Measurements from ENCODE around the gene SIX1. TPM values are rescaled to one million over a fixed set of nuclear protein-coding genes. Genes with fewer than 3 reads are reported as not detected.

SIX1 gene
- total RNA-seq, 6 experiments from 2014 or later, result not detected

- WGBS (ENCODE audit: insufficient coverage, low coverage, low lambda C conversion rate, missing lambda C conversion rate), result 43% methylated on average over 1 of the region's 1 CpG
- H3K27me3 ChIP-seq, result no peaks in the 10 kb centered on the region
These were observed 12.4 kb upstream of the SIX1 start for GRCh38 chr14:60661721-60662120.

GRCh38 chr14:60658909-60659585 lies 9.8 kb upstream of the SIX1 start:
- H3K9me3 ChIP-seq, result no peaks in the 10 kb centered on the region
- H3K27me3 ChIP-seq, result peaks cover 4 to 5% of the 10 kb centered on the region in 2 donors
- no peaks in the 10 kb centered on the region for H3K36me3 ChIP-seq
- WGBS (ENCODE audit: insufficient coverage, low coverage, low lambda C conversion rate, missing lambda C conversion rate), result 42% methylated on average over 2 of the region's 4 CpGs
- intact Hi-C loops (cut with DNase I), result loop anchor here in 1 of 2 donors (10.0 kb wide), 1 partner anchor 66 kb away; the partner anchor contains the start of gene SIX4
- DNase-seq (no peak), ATAC-seq (no peak)
- H3K4me3 ChIP-seq, result no peak overlapping the region
- H3K4me1 ChIP-seq, result peaks cover 0 to 7% (median 0%) of the 10 kb centered on the region in 4 donors
- TF ChIP-seq POLR2A (IDR thresholded peaks at IDR 0.05) (no peak), CTCF (IDR thresholded peaks at IDR 0.05) (no peak)
- H3K27ac ChIP-seq, result no peak overlapping the region

More at GRCh38 chr14:60661721-60662120, 12.4 kb upstream of the SIX1 start:
- Histone ChIP-seq H3K27ac (no peak overlapping the region), H3K4me1 (peaks cover 0 to 2% (median 0%) of the 10 kb centered on the region in 4 donors), H3K9me3 (no peaks in the 10 kb centered on the region), H3K36me3 (no peaks in the 10 kb centered on the region), H3K4me3 (no peak overlapping the region)
- DNase-seq, result no peak
- ATAC-seq, result no peak
- TF ChIP-seq POLR2A (IDR thresholded peaks at IDR 0.05), result no peak
- TF ChIP-seq CTCF (IDR thresholded peaks at IDR 0.05), result no peak
- intact Hi-C loops (cut with DNase I), result no loop called here

GRCh38 chr14:60658211-60658690 lies 9.0 kb upstream of the SIX1 start:
- DNase-seq (no peak), ATAC-seq (no peak)
- no peak overlapping the region for H3K4me3 ChIP-seq
- no peaks in the 10 kb centered on the region for H3K9me3 ChIP-seq
- no peak for TF ChIP-seq POLR2A (IDR thresholded peaks at IDR 0.05)
- TF ChIP-seq CTCF (IDR thresholded peaks at IDR 0.05), result no peak
- no peak overlapping the region for H3K27ac ChIP-seq
- H3K36me3 ChIP-seq, result no peaks in the 10 kb centered on the region
- 44% methylated on average over 9 of the region's 10 CpGs for WGBS (ENCODE audit: insufficient coverage, low coverage, low lambda C conversion rate, missing lambda C conversion rate)
- peaks cover 5 to 12% of the 10 kb centered on the region in 2 donors for H3K27me3 ChIP-seq
- intact Hi-C loops (cut with DNase I), result loop anchor here in 1 of 2 donors (10.0 kb wide), 1 partner anchor 67 kb away; the partner anchor contains the start of gene SIX4
- H3K4me1 ChIP-seq, result peaks cover 0 to 7% (median 0%) of the 10 kb centered on the region in 4 donors

GRCh38 chr14:60657456-60658210 lies 8.4 kb upstream of the SIX1 start:
- WGBS (ENCODE audit: insufficient coverage, low coverage, low lambda C conversion rate, missing lambda C conversion rate), result 5% methylated on average over 36 of the region's 47 CpGs
- intact Hi-C loops (cut with DNase I), result loop anchor here in 1 of 2 donors (10.0 kb wide), 1 partner anchor 67 kb away; the partner anchor contains the start of gene SIX4
- H3K27me3 ChIP-seq, result peaks cover 10 to 18% of the 10 kb centered on the region in 2 donors

More at GRCh38 chr14:60657456-60658210, 8.4 kb upstream of the SIX1 start:
- peak in 3 of 4 donors; percentile 41 to 57 (median 42) for ATAC-seq
- no peaks in the 10 kb centered on the region for H3K36me3 ChIP-seq
- no peak for TF ChIP-seq POLR2A (IDR thresholded peaks at IDR 0.05)
- no peak for TF ChIP-seq CTCF (IDR thresholded peaks at IDR 0.05)
- H3K9me3 ChIP-seq, result no peaks in the 10 kb centered on the region
- DNase-seq, result peak in 1 of 3 donors; percentile 20
- peak overlapping the region; percentile 43 to 64 (median 59) for H3K4me3 ChIP-seq
- no peak overlapping the region for H3K27ac ChIP-seq
- H3K4me1 ChIP-seq, result peaks cover 0 to 13% (median 0%) of the 10 kb centered on the region in 4 donors
